HG03025 (cell line): ENCODE data around the gene U2AF2.

Source experiments
- ATAC-seq: cut with Tn5 transposase; IDR thresholded peaks from one replicate; pipeline ENCODE4 v1.9.1; 2021; ENCODE audit warnings: mild to moderate bottlenecking, moderate library complexity; ENCODE audit not compliant: unreplicated experiment, low FRiP score

U2AF2 gene

DNA sequence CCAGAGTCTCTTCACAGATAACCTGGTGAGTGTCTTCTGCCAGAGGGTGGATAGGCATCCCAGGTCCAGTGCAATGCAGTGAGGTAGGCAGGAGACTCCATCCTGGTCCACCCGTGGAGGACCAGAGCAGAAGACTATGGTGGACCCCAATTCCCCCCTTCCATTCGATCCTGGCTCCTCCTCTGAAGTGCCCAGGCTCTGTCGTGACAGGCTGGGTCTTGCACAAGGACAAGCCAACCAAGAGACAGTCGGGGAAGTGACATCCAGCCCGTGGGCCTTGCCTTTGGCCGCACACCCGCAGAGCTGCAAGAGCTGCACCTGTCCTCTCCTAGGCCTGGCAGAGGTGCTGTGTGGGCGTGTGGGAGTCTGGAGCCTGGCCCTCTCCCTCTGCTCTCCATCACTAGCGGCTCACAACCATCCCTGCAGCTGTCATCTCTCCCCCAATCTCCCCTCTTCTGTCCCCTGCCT lies 33.6 kb upstream of the U2AF2 start:
- no peak for ATAC-seq

DNA sequence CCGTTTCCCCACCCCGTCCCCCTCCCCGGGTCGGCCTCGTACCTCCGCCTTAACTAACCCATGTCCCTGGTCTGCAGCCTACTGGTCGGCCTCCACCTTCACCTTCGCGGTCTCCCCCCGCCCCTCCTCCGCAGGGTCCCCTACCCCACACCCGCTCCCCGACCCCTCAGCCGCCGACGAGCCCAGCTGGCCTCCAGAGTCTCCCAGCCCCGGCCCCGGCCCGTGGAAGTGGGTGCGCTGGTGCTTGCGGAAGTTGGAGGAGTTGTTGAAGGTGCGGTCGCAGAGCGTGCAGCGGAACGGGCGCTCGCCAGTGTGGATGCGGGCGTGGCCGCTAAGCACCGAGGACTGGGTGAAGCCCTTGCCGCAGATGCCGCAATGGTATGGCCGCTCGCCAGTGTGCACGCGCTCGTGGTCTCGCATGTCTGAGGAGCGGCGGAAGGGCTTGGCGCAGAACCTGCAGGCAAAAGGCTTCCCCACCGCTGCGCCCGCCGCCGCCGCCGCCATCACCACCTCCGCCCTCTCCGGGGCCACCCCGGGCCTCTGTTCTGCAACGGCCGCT lies 33.1 kb upstream of the U2AF2 start:
- ATAC-seq: no peak

DNA sequence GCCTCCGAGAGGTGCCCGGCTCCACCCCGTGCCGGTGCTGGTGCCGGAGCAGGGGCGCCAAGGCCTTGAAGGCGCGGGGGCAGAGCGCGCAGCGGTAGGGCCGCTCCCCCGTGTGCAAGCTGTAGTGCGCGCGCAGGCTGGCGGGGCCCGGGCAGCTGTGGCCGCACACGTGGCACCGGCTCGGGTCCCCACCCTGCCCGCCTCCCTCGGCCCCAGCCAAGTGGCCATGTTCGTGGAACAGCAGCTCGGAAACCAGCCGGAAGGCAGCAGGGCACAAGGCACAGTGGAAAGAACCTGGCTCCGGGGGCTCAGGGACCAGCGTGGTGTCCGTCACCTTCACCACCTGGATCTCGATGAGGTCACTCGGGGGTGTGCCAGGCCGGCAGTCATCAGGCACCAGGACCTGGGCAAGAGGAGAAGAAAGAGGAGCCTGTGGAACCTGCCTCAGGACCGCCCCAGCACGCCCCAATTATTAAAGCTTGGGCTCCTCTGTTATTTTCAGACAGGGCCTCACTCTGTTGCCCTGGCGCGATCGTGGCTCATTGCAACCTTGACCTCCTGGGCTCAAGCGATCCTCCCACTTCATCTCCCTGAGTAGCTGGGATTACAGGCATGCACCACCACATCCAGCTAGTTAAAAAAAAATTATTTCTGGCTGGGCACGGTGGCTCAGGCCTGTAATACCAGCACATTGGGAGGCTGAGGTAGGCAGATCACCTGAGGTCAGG lies 32.4 kb upstream of the U2AF2 start:
- ATAC-seq: no peak

DNA sequence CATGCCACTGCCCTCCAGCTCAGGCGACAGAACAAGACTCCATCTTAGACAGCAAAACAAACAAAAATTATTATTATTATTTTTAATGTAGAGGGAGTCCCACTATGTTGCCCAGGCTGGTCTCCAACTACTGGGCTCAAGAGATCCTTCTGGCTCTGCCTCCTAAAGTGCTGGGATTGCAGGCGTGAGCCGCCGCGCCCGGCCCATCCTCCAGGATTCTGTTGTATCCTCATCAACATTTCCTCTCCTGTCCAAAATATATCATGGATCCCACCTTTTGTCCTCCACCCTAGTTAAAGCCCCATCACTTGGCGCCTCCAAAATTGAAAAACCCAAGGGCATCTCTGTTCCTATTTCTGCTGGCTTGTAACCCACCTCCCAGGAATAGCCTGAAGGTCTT lies 31.7 kb upstream of the U2AF2 start:
- no peak for ATAC-seq

DNA sequence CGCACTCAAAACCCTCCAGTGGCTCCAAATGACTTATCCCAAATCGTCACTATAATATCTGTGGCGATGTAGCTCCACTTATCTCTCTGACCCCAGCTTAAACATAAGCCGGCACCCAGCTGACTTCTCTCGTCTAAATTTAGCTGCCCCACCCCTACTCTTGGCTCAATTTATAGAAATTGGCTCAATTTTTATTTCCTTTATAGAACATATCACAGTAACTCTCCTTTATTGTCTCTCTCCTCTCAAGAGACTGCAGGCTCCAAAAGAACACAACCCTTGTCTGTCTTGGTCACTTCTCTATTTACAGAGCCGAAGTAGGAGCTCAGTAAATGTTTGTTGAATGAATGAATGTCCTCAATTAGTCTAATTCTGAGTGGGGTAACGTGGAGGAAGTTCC lies 31.3 kb upstream of the U2AF2 start:
- no peak for ATAC-seq

DNA sequence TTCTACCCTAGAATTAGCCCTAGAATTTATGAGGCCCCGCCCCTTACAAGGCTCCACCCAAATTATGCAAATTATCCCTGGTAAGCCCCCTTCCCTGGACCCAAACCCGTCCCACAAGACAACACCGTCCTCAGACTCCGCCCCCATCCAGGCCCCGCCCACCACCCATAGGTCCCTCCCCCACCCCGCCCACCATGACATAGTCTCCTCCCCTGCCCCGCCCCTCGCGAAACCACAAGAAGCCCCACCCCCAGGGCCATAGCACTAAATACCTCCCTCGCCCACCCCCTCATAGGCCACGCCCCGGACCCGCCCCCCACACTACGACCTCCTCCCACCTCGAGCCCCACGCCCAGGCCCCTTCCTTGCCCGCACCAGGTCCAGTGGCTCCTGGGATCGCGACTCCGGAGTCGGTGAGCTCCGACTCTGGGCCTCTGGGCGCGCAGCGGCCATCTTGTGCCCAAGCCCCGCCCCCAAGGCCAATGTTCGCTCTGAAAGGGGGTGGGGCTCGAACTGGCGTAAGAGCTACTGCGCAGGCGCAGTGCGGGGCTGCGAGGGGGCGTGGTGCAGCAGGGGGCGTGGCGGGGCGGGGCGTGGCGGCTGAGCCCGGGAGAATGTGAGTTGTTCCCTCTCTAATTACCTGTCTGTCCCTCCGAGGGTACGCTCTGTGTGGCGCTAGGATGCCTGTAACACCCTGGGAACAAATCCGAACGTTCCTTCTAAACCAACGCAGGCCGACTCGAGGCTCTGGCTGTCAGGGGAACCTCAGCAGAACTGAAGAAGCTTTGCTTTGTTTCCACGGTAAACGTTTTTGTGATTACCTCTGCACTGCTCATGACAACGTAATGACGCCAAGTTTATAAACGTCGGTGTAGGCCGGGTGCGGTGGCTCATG lies 30.5 kb upstream of the U2AF2 start, which contains the start of gene ZNF784:
TSS of gene ZNF784 (minus strand) at position 458 of the 895 bp plus-strand sequence. CDS start at position 453, 5 bp downstream.
- ATAC-seq: no peak

DNA sequence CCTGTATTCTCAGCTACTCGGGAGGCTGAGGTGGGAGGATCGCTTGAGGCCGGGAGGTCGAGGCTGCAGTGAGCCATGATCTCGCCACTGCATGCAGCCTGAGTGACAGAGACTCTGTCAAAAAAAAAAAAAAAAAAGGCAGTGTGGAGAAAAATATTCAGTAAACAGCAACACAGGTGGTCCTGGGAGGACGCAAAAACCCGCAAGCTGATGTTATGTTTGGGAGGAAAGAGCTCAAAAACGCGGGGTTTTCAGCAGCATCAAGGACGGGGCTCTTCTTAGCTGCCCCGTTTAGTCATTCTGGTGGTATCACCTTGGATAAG lies 29.9 kb upstream of the U2AF2 start:
- no peak for ATAC-seq

DNA sequence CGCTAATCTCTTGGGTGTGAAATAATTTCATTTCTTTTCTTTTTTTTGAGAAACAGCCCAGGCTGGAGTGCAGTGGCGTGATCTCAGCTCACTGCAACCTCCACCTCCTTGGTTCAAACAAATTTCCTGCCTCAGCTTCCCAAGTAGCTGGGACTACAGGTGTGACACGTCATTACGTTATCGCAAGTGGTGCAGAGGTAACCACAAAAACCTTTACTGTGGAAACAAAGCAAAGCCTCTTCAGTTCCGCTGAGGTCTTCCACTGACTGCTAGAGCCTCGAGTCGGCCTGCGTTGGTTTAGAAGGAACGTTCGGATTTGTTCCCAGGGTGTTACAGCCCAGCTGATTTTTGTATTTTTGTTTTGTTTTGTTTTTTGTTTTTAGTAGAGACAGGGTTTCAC lies 28.5 kb upstream of the U2AF2 start:
- ATAC-seq: no peak

DNA sequence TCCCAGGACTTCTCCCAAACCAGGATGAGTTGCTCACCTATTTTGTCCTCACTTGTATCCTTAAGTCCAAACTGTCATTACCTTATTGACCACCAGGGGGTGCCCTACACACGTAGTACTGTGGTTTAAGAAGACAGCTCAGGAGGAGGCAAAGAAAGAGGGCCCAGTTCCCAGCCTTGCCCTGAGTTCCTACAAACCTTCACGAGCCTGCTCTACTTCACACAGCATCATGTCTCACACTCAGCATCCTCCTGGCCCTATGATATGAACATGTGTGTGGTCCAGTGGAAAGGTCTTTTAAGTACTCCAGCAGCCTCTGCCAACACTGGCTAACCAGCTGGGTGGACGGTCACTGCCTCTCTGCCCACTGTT lies 22.4 kb upstream of the U2AF2 start:
- no peak for ATAC-seq

DNA sequence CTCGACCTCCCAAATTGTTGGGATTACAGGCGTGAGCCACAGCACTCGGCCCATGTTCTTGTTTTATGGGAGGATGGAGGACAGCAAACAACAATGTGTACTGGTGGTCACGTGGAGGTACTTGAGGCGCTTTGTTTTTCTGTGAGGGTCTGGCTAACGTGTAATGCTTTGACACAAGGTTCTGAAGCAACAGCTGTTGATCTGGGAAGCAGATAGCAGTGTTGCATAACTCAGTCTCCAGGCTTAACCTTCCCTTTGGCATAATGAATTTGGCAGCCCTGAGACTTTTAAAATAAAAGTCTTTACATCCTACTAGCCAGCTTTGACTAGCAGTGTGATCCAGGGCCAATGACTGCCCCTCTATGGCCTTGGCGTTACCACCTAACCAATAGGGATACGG lies 21.0 kb upstream of the U2AF2 start:
- ATAC-seq: no peak

DNA sequence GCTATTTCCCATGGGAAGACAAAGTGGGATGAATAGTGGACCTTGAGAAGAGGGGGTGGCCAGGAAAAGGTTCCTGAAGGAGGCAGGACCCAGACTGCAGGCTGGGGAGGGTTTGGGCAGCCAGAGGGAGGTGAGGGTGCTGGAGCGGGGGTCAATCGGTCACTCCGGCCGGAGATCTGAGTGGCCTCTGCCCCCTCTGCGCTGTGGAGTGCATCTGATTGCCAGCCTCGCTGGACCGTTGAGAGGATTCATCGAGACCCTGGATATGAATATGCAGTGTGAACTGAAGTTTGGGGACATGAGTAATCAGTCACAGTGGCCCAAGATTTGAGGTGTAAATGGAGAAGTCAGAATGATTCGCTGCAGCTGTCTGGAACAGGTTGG lies 19.5 kb upstream of the U2AF2 start:
- ATAC-seq: no peak

DNA sequence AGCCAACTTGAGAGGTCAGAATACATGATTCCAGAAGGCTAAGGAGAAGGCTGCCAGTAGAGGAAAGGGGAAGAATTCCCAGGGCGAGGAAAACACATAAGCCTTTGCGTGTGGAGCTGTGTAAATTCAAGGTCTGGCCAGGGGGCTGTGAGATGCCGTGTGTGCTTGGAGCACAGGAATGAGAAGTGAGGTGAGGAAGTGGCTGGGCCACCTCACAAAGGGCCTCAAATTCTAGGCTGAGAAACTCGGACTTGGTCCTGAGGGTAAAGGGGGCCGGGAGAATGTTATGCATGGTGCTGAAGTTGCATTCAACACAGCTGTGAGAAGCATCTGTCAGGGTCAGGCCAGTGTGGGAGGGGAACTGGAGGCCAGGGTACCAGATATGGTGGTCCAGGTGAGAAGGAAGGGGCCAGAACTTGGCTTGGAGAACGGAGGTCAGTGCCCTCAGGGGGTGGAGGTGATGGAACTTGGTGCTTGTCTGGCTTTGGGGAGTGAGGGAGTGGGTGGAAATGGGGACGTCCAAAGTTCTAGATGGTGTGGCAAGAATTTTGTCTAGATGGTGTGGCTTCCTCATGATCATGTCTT lies 18.9 kb upstream of the U2AF2 start:
- ATAC-seq: no peak

DNA sequence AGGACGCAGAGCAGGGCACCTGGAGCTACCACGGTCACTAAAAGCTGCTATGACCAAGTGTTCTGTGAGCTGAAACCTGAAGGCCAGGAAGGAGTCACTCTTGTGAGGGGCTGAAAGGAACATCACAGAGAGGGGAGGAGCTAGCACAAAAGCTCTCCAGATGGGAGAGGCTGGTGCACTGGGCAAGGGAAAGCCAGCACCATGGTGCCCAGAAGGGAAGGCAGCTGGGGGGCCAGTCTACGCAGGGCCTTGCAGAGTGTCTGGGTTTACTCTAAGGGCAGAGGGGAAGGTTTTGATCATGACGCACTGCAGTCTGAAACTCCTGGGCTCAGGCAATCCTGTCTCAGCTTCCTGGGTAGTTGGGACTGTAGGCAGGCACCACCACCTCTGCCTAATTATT lies 18.1 kb upstream of the U2AF2 start:
- ATAC-seq: no peak

DNA sequence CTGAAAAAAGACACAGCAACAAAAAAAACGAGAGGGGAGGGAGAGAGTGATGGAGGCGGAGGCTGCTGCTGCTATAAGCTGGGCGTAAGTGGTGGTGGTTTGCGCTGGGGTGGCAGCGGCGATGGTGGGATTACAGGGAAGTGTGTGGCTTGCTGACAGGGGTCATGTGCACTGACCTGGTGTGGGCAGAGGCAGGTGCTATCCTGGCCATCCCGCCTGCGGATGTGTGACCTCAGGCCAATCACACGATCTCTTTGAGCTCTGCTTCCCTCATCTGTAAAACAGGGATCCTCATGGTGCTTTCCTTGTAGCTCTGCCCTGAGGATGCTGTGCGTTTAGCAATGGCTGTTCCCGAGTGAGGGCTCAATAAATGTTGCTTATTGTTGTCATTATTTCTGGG lies 17.3 kb upstream of the U2AF2 start:
- no peak for ATAC-seq

DNA sequence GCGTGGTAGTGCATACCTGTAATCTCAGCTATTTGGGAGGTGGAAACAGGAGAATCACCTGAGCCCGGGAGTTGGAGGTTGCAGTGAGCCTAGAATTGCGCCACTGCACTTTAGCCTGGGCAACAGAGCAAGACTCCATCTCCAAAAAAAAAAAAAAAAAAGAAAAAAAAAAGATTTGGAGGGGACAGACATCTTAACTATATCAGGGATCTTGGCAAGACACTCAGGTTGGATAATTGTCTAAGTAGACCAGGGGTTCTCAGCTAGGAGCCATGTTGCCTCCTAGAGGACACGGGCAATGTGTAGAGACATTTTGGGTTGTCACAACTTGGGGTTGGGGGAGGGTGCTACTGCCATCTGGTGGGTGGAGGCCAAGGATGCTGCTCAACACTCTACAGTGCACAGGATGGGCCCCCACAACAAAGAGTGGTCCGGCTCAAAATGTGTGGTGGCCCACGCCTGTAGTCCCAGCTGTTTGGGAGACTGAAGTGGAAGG lies 15.9 kb upstream of the U2AF2 start:
- ATAC-seq: no peak

DNA sequence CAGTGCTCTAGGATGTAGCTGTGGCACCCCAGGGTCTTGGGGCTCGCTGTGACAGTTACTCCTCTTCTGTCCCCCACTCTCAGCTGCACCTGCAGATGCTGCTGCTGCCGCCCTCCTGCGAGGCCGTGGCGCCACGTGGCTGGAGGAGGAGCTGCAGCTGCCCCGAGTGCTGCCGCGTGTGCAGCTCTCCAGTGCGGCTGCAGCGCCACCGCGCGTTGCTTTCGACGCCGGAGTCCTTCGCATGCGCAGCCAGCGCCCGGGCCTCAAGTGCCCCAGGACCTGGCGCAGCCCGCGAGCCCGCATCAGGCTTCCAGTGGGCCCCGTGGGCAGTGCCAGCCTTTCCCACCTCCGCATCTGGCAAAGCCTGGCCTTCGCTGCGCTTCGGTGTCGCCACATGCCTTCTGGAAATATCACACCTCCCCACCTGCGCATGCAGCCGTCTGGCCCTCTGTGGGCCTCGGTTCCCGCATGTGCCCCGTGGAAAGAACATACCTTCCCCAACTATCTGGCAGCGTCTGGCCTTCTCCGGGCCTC lies 14.7 kb upstream of the U2AF2 start:
- ATAC-seq: no peak

DNA sequence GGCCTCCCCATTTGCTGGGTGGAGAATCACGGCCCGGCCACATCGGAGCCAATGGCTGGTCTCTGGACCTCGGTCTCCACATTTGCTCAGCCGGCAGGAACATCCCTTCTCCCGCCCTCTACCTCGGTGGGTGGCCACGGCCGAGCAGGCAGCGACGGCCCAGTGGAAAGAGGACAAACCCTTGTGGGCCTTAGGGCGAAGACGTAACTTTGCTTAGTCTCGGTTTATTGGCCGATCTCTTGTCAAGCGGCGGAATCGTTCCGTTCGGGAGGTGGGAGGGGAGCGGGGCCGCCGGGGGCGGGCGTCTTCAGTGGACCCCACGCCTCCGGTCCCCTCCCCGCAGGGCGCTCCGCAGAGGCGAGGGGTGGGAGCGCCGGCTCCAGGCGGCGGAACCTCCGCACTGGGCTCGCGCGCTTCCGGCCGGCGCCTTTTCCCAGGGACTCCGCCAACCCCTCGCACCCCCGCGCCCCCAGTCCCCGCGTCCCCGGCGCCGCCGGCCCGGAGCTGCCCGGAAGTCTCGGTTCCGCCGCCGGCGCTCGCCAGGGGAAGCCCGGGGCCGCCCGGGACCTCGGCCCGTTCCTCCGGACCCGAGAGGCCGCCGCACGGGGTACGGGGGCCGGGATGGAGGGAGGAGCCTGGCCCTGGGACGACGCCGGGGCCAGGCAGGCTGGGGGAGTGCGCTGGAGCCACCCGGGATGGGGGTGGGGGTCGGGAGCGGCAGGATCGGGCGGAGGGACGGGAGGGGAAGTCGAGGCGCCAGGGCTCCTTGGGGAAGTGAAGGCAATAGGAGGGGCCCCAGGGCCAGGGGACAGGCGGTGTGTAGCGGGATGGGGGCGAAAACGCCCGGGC lies 14.0 kb upstream of the U2AF2 start, which contains the start of gene ZNF580:
TSS of gene ZNF580 (plus strand) at position 426 of the 849 bp plus-strand sequence. CDS start 1,507 bp downstream, outside the sequence.
- ATAC-seq: no peak

DNA sequence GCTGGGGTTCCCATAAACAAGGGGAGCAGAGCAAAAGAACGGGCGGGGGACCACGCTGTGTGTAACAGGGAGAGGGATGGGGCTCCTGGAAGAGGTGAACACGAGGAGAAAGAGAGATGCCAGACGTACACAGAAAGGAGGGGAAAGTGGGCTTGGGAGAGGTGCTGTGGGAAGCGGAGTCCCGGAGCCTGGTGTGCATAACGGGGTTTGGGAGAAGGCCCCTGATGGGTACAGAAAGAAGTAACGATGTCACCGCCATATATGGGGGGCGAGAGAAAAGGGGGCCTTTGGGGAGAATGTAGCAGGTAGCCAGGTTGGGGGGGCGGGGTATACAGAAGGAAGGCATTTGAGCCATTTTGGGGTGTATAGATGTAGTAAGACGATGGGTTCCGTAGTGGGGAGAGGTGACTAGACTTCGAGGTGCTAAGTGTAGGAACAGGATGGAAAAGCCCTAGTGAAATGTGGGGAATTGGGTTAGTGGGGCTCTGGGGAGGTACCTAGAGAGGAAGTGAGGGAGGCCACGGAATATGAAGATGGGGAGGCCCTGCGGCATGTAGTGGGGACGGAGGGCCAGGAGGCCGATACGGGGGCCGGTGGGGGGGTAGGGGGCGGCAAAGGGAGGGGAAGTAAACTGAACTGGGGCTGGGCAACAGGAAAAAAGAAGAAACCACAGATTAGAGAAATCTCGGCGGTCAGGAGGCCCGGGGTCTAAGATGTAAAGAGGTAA lies 13.2 kb upstream of the U2AF2 start:
- no peak for ATAC-seq
